HepG2 (cell line): ENCODE measurements around the gene STARD10. TPM values are rescaled to one million over a fixed set of nuclear protein-coding genes. Genes with fewer than 3 reads are reported as not detected.

Source experiments
- CREB1 ChIP-seq, 2 experiments: fragments of 450-650 bp in 1 of 2; IDR thresholded peaks; 2 replicates each; pipeline ENCODE4 v1.6.1; 2016 to 2017; ENCODE audit warnings: control low read depth in 1 of 2, mild to moderate bottlenecking in 1 of 2, missing compliant biosample characterization in 1 of 2, missing genetic modification characterization in 1 of 2
- DNMT3B ChIP-seq: conservative IDR thresholded peaks from 2 replicates; pipeline ENCODE4 v1.6.1; 2016; ENCODE audit warnings: missing biosample characterization, control low read depth
- FOXK1 ChIP-seq: sonication (generic); formaldehyde crosslinking; IDR thresholded peaks from 2 replicates; pipeline ENCODE4 v1.4.0; 2020; ENCODE audit warnings: low read depth, missing genetic modification reagents, borderline replicate concordance
- HNF4A ChIP-seq: sonication (generic); formaldehyde crosslinking; IDR thresholded peaks from 2 replicates; pipeline ENCODE4 v1.4.0; 2020; ENCODE audit warnings: missing genetic modification reagents
- MAF1 ChIP-seq: sonication (generic); formaldehyde crosslinking; IDR thresholded peaks from 2 replicates; pipeline ENCODE4 v1.5.0; 2020; ENCODE audit warnings: missing genetic modification reagents, borderline replicate concordance
- MYNN ChIP-seq: sonication (generic); formaldehyde crosslinking; IDR thresholded peaks from 2 replicates; pipeline ENCODE4 v1.4.0; 2020; ENCODE audit warnings: mild to moderate bottlenecking, low read depth, missing genetic modification reagents
- PATZ1 ChIP-seq: sonication (generic); formaldehyde crosslinking; IDR thresholded peaks from 2 replicates; pipeline ENCODE4 v1.4.0; 2020; ENCODE audit warnings: missing genetic modification reagents
- PTBP1 ChIP-seq: fragments of 200-400 bp; formaldehyde crosslinking; IDR thresholded peaks from 2 replicates; pipeline ENCODE4 v1.6.1; 2018; ENCODE audit warnings: low read length, low read depth; ENCODE audit not compliant: poor library complexity, severe bottlenecking
- SMAD1 ChIP-seq: sonication (generic); formaldehyde crosslinking; IDR thresholded peaks from 2 replicates; pipeline ENCODE4 v1.4.0; 2020; ENCODE audit warnings: missing genetic modification reagents, low read depth, mild to moderate bottlenecking, borderline replicate concordance
- SPEN ChIP-seq: sonication (generic); formaldehyde crosslinking; IDR thresholded peaks from 2 replicates; pipeline ENCODE4 v1.5.1; 2020; ENCODE audit warnings: low read depth, mild to moderate bottlenecking, missing genetic modification reagents
- TBP ChIP-seq: sonication (generic); formaldehyde crosslinking; IDR thresholded peaks from 2 replicates; pipeline ENCODE4 v1.5.0; 2020; ENCODE audit warnings: missing genetic modification reagents
- ZFP62 ChIP-seq: sonication (generic); formaldehyde crosslinking; IDR thresholded peaks from 2 replicates; pipeline ENCODE4 v1.4.0; 2020; ENCODE audit warnings: missing genetic modification reagents
- ZFX ChIP-seq: sonication (generic); formaldehyde crosslinking; IDR thresholded peaks from 2 replicates; pipeline ENCODE4 v1.4.0; 2020; ENCODE audit warnings: mild to moderate bottlenecking, low read depth, missing genetic modification reagents, moderate library complexity
- ZNF10 ChIP-seq: sonication (generic); formaldehyde crosslinking; IDR thresholded peaks from 2 replicates; pipeline ENCODE4 v1.4.0; 2020; ENCODE audit warnings: mild to moderate bottlenecking, low read depth, missing genetic modification reagents, borderline replicate concordance
- ZNF136 ChIP-seq: sonication (generic); formaldehyde crosslinking; IDR thresholded peaks from 2 replicates; pipeline ENCODE4 v1.8.1; 2022; ENCODE audit warnings: low read depth, mild to moderate bottlenecking, moderate library complexity, missing genetic modification reagents
- ZNF512B ChIP-seq: sonication (generic); formaldehyde crosslinking; IDR thresholded peaks from 2 replicates; pipeline ENCODE4 v1.5.1; 2020; ENCODE audit warnings: missing genetic modification reagents, mild to moderate bottlenecking, borderline replicate concordance
- ZNF580 ChIP-seq: IDR thresholded peaks from 2 replicates; pipeline ENCODE4 v1.6.1; 2016; ENCODE audit warnings: low read depth, borderline replicate concordance
- ZNF670 ChIP-seq: sonication (generic); formaldehyde crosslinking; IDR thresholded peaks from 2 replicates; pipeline ENCODE4 v1.8.0; 2022; ENCODE audit warnings: mild to moderate bottlenecking, missing genetic modification reagents, borderline replicate concordance
- ZNF775 ChIP-seq: sonication (generic); formaldehyde crosslinking; IDR thresholded peaks from 2 replicates; pipeline ENCODE4 v1.4.0; 2020; ENCODE audit warnings: missing genetic modification reagents, mild to moderate bottlenecking, moderate library complexity, borderline replicate concordance
- ZNF782 ChIP-seq: sonication (generic); formaldehyde crosslinking; IDR thresholded peaks from 2 replicates; pipeline ENCODE4 v1.4.0; 2020; ENCODE audit warnings: missing genetic modification reagents, mild to moderate bottlenecking, borderline replicate concordance
- polyA plus RNA-seq, 8 experiments: library from polyadenylated mRNA; depleted of rRNA in 3 of 8; stranded (reverse) in 7 of 8; unstranded in 1 of 8; fragments of >200 nt; fragmentation: Illumina TruSeq in 4 of 8; extraction: Trizol in 4 of 8; gene quantifications; 2 replicates each; pipeline versions ENCODE4 v1.2.1 to v1.2.3, GENCODE V29; 2011 to 2016; ENCODE audit warnings: low read depth in 4 of 8, missing spikeins in 1 of 8, mixed read lengths in 1 of 8; ENCODE audit not compliant: insufficient read depth in 1 of 8
- total RNA-seq, 5 experiments: library from RNA; depleted of rRNA; stranded (reverse); fragments of >200 nt; fragmentation: Illumina TruSeq; extraction: Trizol; gene quantifications; 2 replicates each; pipeline ENCODE4 v1.2.3, GENCODE V29; 2016; ENCODE audit warnings: low read depth in 1 of 5

The STARD10 gene
- total and polyA plus RNA-seq, 2 of the 13 experiments (the other 11 are each of a cell fraction or from before 2014, with no cell fraction given): 260 to 341 TPM

- TF ChIP-seq MAF1 (CRISPR knock-in tag) (no peak), PTBP1 (no peak), ZFX (CRISPR knock-in tag) (peak; percentile 70), ZNF782 (CRISPR knock-in tag) (no peak), ZNF670 (CRISPR knock-in tag) (no peak), SMAD1 (CRISPR knock-in tag) (no peak), FOXK1 (CRISPR knock-in tag) (no peak), ZNF512B (no peak), ZFP62 (CRISPR knock-in tag) (no peak), ZNF136 (CRISPR knock-in tag) (no peak), DNMT3B (CRISPR knock-in tag) (no peak), ZNF775 (CRISPR knock-in tag) (no peak), HNF4A (CRISPR knock-in tag) (no peak), PATZ1 (CRISPR knock-in tag) (peak; percentile 91), SPEN (CRISPR knock-in tag) (0 out of 2 replicates have a peak, but pooled peaks have one; percentile 45), ZNF580 (0 out of 2 replicates have a peak, but pooled peaks have one; percentile 32), CREB1 (IDR thresholded peaks at IDR 0.05) (no peak), CREB1 (CRISPR knock-in tag; IDR thresholded peaks at IDR 0.05) (no peak), TBP (no peak), MYNN (CRISPR knock-in tag) (no peak), ZNF10 (no peak)
These were observed 28.3 kb upstream of the STARD10 start (continued) for GRCh38 chr11:72821920-72822799.
